IMR-90 (cell line): Measurements from ENCODE around the gene SELENOV. TPM values are rescaled to one million over a fixed set of nuclear protein-coding genes. Genes with fewer than 3 reads are reported as not detected.

Source experiments
- ATAC-seq: fragments of 200-7000 bp; cut with Tn5 transposase; 2 replicates; pipeline ENCODE4 v1.9.1; 2020; ENCODE audit warnings: low read depth, mild to moderate bottlenecking, moderate library complexity
- BruUV-seq: library from RNA; stranded (reverse); fragments of 400-500 nt; replicated peaks from 2 replicates; lab custom pipeline; 2021; lab: Mats Ljungman, UMichigan
- CTCF ChIA-PET: fragments of 300-600 bp; formaldehyde crosslinking; extraction: SDS; loops from one replicate; lab custom pipeline; 2021; ENCODE audit warnings: antibody characterized with exemption; lab: Yijun Ruan, JAX
- POLR2A ChIA-PET: fragments of 300-600 bp; sonication (Branson Sonifier 250); formaldehyde crosslinking; loops from one replicate; lab custom pipeline; 2022; ENCODE audit warnings: antibody characterized with exemption; ENCODE audit not compliant: unreplicated experiment; lab: Charles Lee
- DNase-seq: peaks from one replicate; pipeline ENCODE4 v3.0.0; 2013
- H2AFZ ChIP-seq: replicated peaks from 2 replicates; pipeline ENCODE3; 2013; ENCODE audit warnings: low read length, mild to moderate bottlenecking; ENCODE audit not compliant: poor library complexity
- H2AK5ac ChIP-seq: 2 replicates; pipeline ENCODE4 v1.6.1; 2013; ENCODE audit warnings: low read depth, low read length, inconsistent platforms
- H2AK9ac ChIP-seq: replicated peaks from 2 replicates; pipeline ENCODE3; 2013; ENCODE audit warnings: mild to moderate bottlenecking, low read depth, low read length, moderate library complexity; ENCODE audit not compliant: poor library complexity
- H2BK120ac ChIP-seq: 2 replicates; pipeline ENCODE4 v1.6.1; 2013; ENCODE audit warnings: low read depth, low read length, inconsistent platforms
- H2BK15ac ChIP-seq: 3 replicates; pipeline ENCODE4 v1.6.1; 2013; ENCODE audit warnings: low read depth, low read length, inconsistent platforms
- H2BK20ac ChIP-seq: 2 replicates; pipeline ENCODE4 v1.6.1; 2013; ENCODE audit warnings: low read depth, mild to moderate bottlenecking, inconsistent platforms, low read length, moderate library complexity
- H2BK5ac ChIP-seq: 2 replicates; pipeline ENCODE4 v1.6.1; 2013; ENCODE audit warnings: mild to moderate bottlenecking, low read depth, low read length, inconsistent platforms; ENCODE audit not compliant: poor library complexity, severe bottlenecking
- H3K14ac ChIP-seq: replicated peaks from 2 replicates; pipeline ENCODE4 v1.6.1; 2013; ENCODE audit warnings: low read depth, low read length, inconsistent platforms
- H3K18ac ChIP-seq: 2 replicates; pipeline ENCODE4 v1.6.1; 2013; ENCODE audit warnings: low read depth, low read length, control low read depth
- H3K23ac ChIP-seq: 2 replicates; pipeline ENCODE4 v1.6.1; 2013; ENCODE audit warnings: low read depth, low read length, inconsistent platforms
- H3K27ac ChIP-seq: 2 replicates; pipeline ENCODE4 v1.5.1; 2013; ENCODE audit warnings: mild to moderate bottlenecking, control low read depth, low read length; ENCODE audit not compliant: insufficient read depth
- H3K27me3 ChIP-seq: 2 replicates; pipeline ENCODE4 v1.6.1; 2013; ENCODE audit warnings: low read length; ENCODE audit not compliant: control insufficient read depth, insufficient read depth
- H3K36me3 ChIP-seq: 2 replicates; pipeline ENCODE4 v1.6.1; 2013; ENCODE audit warnings: low read length, mixed read lengths; ENCODE audit not compliant: control insufficient read depth, insufficient read depth
- H3K4ac ChIP-seq: 2 replicates; pipeline ENCODE4 v1.6.1; 2013; ENCODE audit warnings: low read depth, low read length, inconsistent platforms
- H3K4me1 ChIP-seq: 2 replicates; pipeline ENCODE4 v1.6.1; 2013; ENCODE audit warnings: low read length, mixed read lengths; ENCODE audit not compliant: control insufficient read depth, insufficient read depth
- H3K4me2 ChIP-seq: 2 replicates; pipeline ENCODE4 v1.6.1; 2013; ENCODE audit warnings: low read depth, mild to moderate bottlenecking, control low read depth, low read length, moderate library complexity
- H3K4me3 ChIP-seq: 2 replicates; pipeline ENCODE4 v1.5.1; 2013; ENCODE audit warnings: low read depth, mild to moderate bottlenecking, control low read depth, low read length, moderate library complexity; ENCODE audit not compliant: insufficient read depth
- H3K56ac ChIP-seq: 2 replicates; pipeline ENCODE4 v1.6.1; 2013; ENCODE audit warnings: low read length, inconsistent platforms; ENCODE audit not compliant: insufficient read depth; ENCODE audit errors: extremely low read depth
- H3K79me1 ChIP-seq, 2 experiments: 2 replicates each; pipeline ENCODE4 v1.6.1; 2013; ENCODE audit warnings: low read length in 2 of 2, inconsistent platforms in 1 of 2, low read depth in 1 of 2
- H3K9ac ChIP-seq: 2 replicates; pipeline ENCODE4 v1.6.1; 2013; ENCODE audit warnings: low read depth, low read length, control low read depth
- H3K9me1 ChIP-seq: 2 replicates; pipeline ENCODE4 v1.6.1; 2013; ENCODE audit warnings: low read length, inconsistent platforms; ENCODE audit not compliant: insufficient read depth
- H3K9me3 ChIP-seq: 2 replicates; pipeline ENCODE4 v1.6.1; 2013; ENCODE audit warnings: low read length; ENCODE audit not compliant: control insufficient read depth, insufficient read depth
- H4K20me1 ChIP-seq: 2 replicates; pipeline ENCODE4 v1.6.1; 2013; ENCODE audit warnings: low read length, inconsistent platforms; ENCODE audit not compliant: insufficient read depth
- H4K5ac ChIP-seq: 2 replicates; pipeline ENCODE4 v1.6.1; 2013; ENCODE audit warnings: mild to moderate bottlenecking, low read depth, low read length, control low read depth
- H4K8ac ChIP-seq, 2 experiments: 2 replicates each; pipeline ENCODE4 v1.6.1; 2013; ENCODE audit warnings: low read depth in 2 of 2, low read length in 2 of 2, control low read depth in 1 of 2, inconsistent platforms in 1 of 2
- H4K91ac ChIP-seq: 2 replicates; pipeline ENCODE4 v1.6.1; 2013; ENCODE audit warnings: low read depth, low read length, inconsistent platforms; ENCODE audit not compliant: insufficient read depth
- BHLHE40 ChIP-seq: fragments of 150-350 bp; IDR thresholded peaks from 2 replicates; pipeline ENCODE4 v1.6.1; 2016; ENCODE audit warnings: mild to moderate bottlenecking, low read depth, low read length
- CEBPB ChIP-seq: IDR thresholded peaks from 2 replicates; pipeline ENCODE4 v1.6.1; 2012; ENCODE audit warnings: low read depth, low read length, improper control_type of control experiment
- CHD1 ChIP-seq: IDR thresholded peaks from 2 replicates; pipeline ENCODE4 v1.6.1; 2012; ENCODE audit warnings: low read depth, low read length, improper control_type of control experiment
- FOS ChIP-seq: fragments of 150-350 bp; IDR thresholded peaks from 2 replicates; pipeline ENCODE4 v1.6.1; 2016; ENCODE audit warnings: low read depth, low read length
- MAFK ChIP-seq: IDR thresholded peaks from 2 replicates; pipeline ENCODE4 v1.6.1; 2012; ENCODE audit warnings: low read depth, low read length, improper control_type of control experiment
- MAZ ChIP-seq: IDR thresholded peaks from 2 replicates; pipeline ENCODE4 v1.6.1; 2012; ENCODE audit warnings: low read depth, mild to moderate bottlenecking, low read length, improper control_type of control experiment, moderate library complexity, borderline replicate concordance
- MXI1 ChIP-seq: IDR thresholded peaks from 2 replicates; pipeline ENCODE4 v1.6.1; 2012; ENCODE audit warnings: low read depth, mild to moderate bottlenecking, low read length, moderate library complexity, borderline replicate concordance
- NFE2L2 ChIP-seq: fragments of 150-350 bp; IDR thresholded peaks from 2 replicates; pipeline ENCODE4 v1.6.1; 2016; ENCODE audit warnings: low read depth, mild to moderate bottlenecking, low read length
- POLR2A ChIP-seq: IDR thresholded peaks from 2 replicates; pipeline ENCODE4 v1.6.1; 2012; ENCODE audit warnings: mild to moderate bottlenecking, low read depth, low read length
- RAD21 ChIP-seq: IDR thresholded peaks from 2 replicates; pipeline ENCODE4 v1.6.1; 2012; ENCODE audit warnings: low read length, improper control_type of control experiment
- RCOR1 ChIP-seq: IDR thresholded peaks from 2 replicates; pipeline ENCODE4 v1.6.1; 2012; ENCODE audit warnings: mild to moderate bottlenecking, low read length, improper control_type of control experiment; ENCODE audit not compliant: insufficient replicate concordance
- RFX5 ChIP-seq: IDR thresholded peaks from 2 replicates; pipeline ENCODE4 v1.8.0; 2012; ENCODE audit warnings: low read depth, mild to moderate bottlenecking, low read length, moderate library complexity
- SMC3 ChIP-seq: fragments of 150-350 bp; IDR thresholded peaks from 2 replicates; pipeline ENCODE4 v1.6.1; 2016; ENCODE audit warnings: low read depth, mild to moderate bottlenecking, antibody characterized with exemption, low read length, moderate library complexity
- USF2 ChIP-seq: fragments of 150-350 bp; IDR thresholded peaks from 2 replicates; pipeline ENCODE4 v1.6.1; 2017; ENCODE audit warnings: mild to moderate bottlenecking, antibody characterized with exemption, low read length, low read depth
- WGBS, 2 experiments: methylation state at CpG; one replicate each; pipeline versions ENCODE4 v1.1.5 to v1.1.7; 2013; ENCODE audit warnings: missing lambda C conversion rate in 2 of 2; ENCODE audit not compliant: insufficient read length in 1 of 2; ENCODE audit errors: extremely low coverage in 2 of 2; 5-methylcytosine and 5-hydroxymethylcytosine counted together
- dilution Hi-C: fragments of 300-500 bp; cut with HindIII; formaldehyde crosslinking; loops from one replicate; pipeline ENCODE4 v1.14.3; 2018; ENCODE audit warnings: low sequenced_read_pairs; ENCODE audit not compliant: unreplicated experiment
- in situ Hi-C: fragments of 300-500 bp; cut with MboI; formaldehyde crosslinking; loops from 3 replicates; pipeline ENCODE4 v1.14.3; 2019; ENCODE audit warnings: low sequenced_read_pairs, inconsistent platforms, mixed read lengths
- intact Hi-C: fragments of 100-400 bp; cut with micrococcal nuclease; formaldehyde crosslinking; loops from 2 replicates; pipeline ENCODE4 v1.10.0; 2022
- polyA plus RNA-seq, 3 experiments: library from polyadenylated mRNA; depleted of rRNA; stranded (reverse); fragments of >200 nt; gene quantifications; 2 replicates each; pipeline ENCODE4 v1.2.3, GENCODE V29; 2012; ENCODE audit warnings: low replicate concordance in 1 of 3
- total RNA-seq: library from RNA; depleted of rRNA; stranded (reverse); fragments of >200 nt; gene quantifications from 2 replicates; pipeline ENCODE4 v1.2.3, GENCODE V29; 2012
- TF ChIP-seq, protein P1 (sequence below): conservative IDR thresholded peaks from 2 replicates; pipeline ENCODE4 v1.5.1; 2012; ENCODE audit warnings: mild to moderate bottlenecking, low read depth, low read length, improper control_type of control experiment
- TF ChIP-seq, protein P2 (sequence below): fragments of 150-350 bp; IDR thresholded peaks from 2 replicates; pipeline ENCODE4 v1.6.1; 2016; ENCODE audit warnings: low read depth, mild to moderate bottlenecking, low read length, moderate library complexity, borderline replicate concordance

Gene SELENOV
- total and polyA plus RNA-seq, 2 of the 4 experiments (the other 2 are of a cell fraction) = not detected

DNA sequence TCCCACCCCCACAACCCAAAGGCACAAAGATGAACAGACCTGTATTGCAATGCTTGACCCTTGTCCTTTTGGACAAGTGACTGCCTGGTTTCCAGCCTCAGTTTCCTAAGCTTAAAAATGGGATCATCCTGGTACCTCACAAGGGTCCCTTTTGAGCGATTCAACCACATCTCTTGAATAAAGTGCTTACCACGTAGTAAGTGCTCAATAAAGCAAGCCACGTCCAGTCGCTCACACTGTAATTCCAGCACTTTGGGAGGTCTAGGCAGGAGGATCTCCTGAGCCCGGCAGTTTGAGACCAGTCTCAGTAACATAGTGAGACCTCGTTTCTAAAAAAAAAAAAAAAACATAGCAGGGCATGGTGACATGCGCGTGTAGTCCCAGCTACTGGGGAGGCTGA is 15.0 kb upstream of the SELENOV start:
- H4K20me1 ChIP-seq = no peaks in the 10 kb centered on the region
- H3K36me3 ChIP-seq = no peaks in the 10 kb centered on the region
- 77% methylated on average over 3 of the region's 8 CpGs; no CpG with 5 or more reads in 1 of the 2 experiments for WGBS, 2 experiments
- POLR2A ChIA-PET = no interaction called here
- H3K14ac ChIP-seq = no peak overlapping the region
- H2AK5ac ChIP-seq = no peak overlapping the region
- H3K4me3 ChIP-seq = no peak overlapping the region
- H2BK20ac ChIP-seq = no peak overlapping the region
- no peak for DNase-seq
- no peak overlapping the region for H3K4ac ChIP-seq
- H3K9me1 ChIP-seq = no peaks in the 10 kb centered on the region; the same call in 1 of the 2 replicates
- BruUV-seq = no TSS peak
- H2AK9ac ChIP-seq = no peak overlapping the region
- H3K4me2 ChIP-seq = no peak overlapping the region
- H4K5ac ChIP-seq = no peak overlapping the region
- peaks cover 3% of the 10 kb centered on the region; the same call in 1 of the 2 replicates for H3K4me1 ChIP-seq
- H4K91ac ChIP-seq = no peak overlapping the region
- no peak overlapping the region for H3K18ac ChIP-seq
- no peak overlapping the region for H3K56ac ChIP-seq
- no peaks in the 10 kb centered on the region for H3K79me1 ChIP-seq
- H2BK5ac ChIP-seq = no peak overlapping the region
- no peak overlapping the region for H2BK15ac ChIP-seq
- H2BK120ac ChIP-seq = no peak overlapping the region
- dilution Hi-C loops = no loop called here
- TF ChIP-seq MAZ (no peak), USF2 (no peak), CHD1 (no peak), FOS (no peak), MXI1 (no peak), MAFK (no peak), RAD21 (no peak), SMC3 (no peak), CEBPB (no peak), RFX5 (no peak), POLR2A (no peak), NFE2L2 (no peak), BHLHE40 (no peak), RCOR1 (no peak)
- TF ChIP-seq, protein P1, sequence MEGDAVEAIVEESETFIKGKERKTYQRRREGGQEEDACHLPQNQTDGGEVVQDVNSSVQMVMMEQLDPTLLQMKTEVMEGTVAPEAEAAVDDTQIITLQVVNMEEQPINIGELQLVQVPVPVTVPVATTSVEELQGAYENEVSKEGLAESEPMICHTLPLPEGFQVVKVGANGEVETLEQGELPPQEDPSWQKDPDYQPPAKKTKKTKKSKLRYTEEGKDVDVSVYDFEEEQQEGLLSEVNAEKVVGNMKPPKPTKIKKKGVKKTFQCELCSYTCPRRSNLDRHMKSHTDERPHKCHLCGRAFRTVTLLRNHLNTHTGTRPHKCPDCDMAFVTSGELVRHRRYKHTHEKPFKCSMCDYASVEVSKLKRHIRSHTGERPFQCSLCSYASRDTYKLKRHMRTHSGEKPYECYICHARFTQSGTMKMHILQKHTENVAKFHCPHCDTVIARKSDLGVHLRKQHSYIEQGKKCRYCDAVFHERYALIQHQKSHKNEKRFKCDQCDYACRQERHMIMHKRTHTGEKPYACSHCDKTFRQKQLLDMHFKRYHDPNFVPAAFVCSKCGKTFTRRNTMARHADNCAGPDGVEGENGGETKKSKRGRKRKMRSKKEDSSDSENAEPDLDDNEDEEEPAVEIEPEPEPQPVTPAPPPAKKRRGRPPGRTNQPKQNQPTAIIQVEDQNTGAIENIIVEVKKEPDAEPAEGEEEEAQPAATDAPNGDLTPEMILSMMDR = no peak
- TF ChIP-seq, protein P2, sequence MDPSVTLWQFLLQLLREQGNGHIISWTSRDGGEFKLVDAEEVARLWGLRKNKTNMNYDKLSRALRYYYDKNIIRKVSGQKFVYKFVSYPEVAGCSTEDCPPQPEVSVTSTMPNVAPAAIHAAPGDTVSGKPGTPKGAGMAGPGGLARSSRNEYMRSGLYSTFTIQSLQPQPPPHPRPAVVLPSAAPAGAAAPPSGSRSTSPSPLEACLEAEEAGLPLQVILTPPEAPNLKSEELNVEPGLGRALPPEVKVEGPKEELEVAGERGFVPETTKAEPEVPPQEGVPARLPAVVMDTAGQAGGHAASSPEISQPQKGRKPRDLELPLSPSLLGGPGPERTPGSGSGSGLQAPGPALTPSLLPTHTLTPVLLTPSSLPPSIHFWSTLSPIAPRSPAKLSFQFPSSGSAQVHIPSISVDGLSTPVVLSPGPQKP = no peak
- H3K27ac ChIP-seq = no peak overlapping the region
- CTCF ChIA-PET = interaction anchor here (0.6 kb wide), 1 partner anchor 32 kb away, joined by 3 read pairs; the partner anchor contains the start of gene EID2B
- no peak overlapping the region for H2AFZ ChIP-seq
- in situ Hi-C loops = no loop called here
- no peaks in the 10 kb centered on the region for H3K9me3 ChIP-seq
- intact Hi-C loops = loop anchor here (5.0 kb wide), 2 partner anchors 32 to 172 kb away; partner anchors contain the start of gene EID2B
- no peak overlapping the region for H4K8ac ChIP-seq
- ATAC-seq = no peak
- H3K23ac ChIP-seq = no peak overlapping the region
- H3K9ac ChIP-seq = no peak overlapping the region
- H3K27me3 ChIP-seq = peaks cover 45% of the 10 kb centered on the region
